Prostate gland (tissue), 2 donors: ENCODE results near the gene PXMP4.

Experiments
- CTCF ChIP-seq, 4 experiments: fragments of 200-600 bp in 2 of 4; fragments of 450-650 bp in 2 of 4; sonication (generic) in 2 of 4; IDR thresholded peaks; 1 replicate in 3 of 4; 2 replicates in 1 of 4; pipeline ENCODE4 v1.5.1; 2016 to 2019; ENCODE audit warnings: antibody characterized with exemption in 4 of 4, mild to moderate bottlenecking in 2 of 4, moderate library complexity in 2 of 4
- POLR2AphosphoS5 ChIP-seq: sonication (generic); formaldehyde crosslinking; IDR thresholded peaks from one replicate; pipeline ENCODE4 v1.6.1; 2017; ENCODE audit warnings: antibody characterized with exemption

- no peak for TF ChIP-seq CTCF (IDR thresholded peaks at IDR 0.05)
- TF ChIP-seq POLR2AphosphoS5, result no peak
Measured at GRCh38 chr20:33671573-33672288, 48.4 kb downstream of the PXMP4 start.
